ENCODE results near the gene ADGRL2. TPM values are rescaled to one million over a fixed set of nuclear protein-coding genes. Genes with fewer than 3 reads are reported as not detected.

The ADGRL2 gene
- total RNA-seq, 1 donor, result 104 TPM

- TF ChIP-seq CTCF (IDR thresholded peaks at IDR 0.05; ENCODE audit: insufficient read depth, low read length), result no peak
- no peak for DNase-seq (ENCODE audit: low read depth)
Observed at GRCh38 chr1:81912383-81912782, 111.6 kb downstream of the ADGRL2 start.

DNA sequence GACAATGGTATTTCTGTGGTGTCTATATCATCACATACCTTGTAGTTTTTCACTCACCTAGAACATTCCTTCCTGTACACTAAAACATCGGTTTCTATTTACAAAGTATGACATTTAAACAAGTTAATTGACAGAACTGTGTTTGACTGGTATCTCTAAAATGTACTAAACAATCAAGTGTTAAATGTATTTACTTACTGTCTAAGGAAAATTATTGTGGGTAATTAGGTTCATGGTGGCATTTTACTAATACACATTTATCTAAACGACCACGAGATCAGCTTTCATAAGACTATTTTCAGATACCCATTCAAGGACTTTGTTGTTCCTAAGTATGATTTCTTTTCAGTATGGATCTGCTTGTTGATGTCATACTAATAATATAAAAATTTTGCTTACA lies 115.2 kb downstream of the ADGRL2 start:
- no peak for TF ChIP-seq CTCF (IDR thresholded peaks at IDR 0.05; ENCODE audit: insufficient read depth, low read length)
- no peak for DNase-seq (ENCODE audit: low read depth)
- H3K4me3 ChIP-seq (ENCODE audit: low read depth, low read length), result no peak overlapping the region

More at GRCh38 chr1:81912383-81912782, 111.6 kb downstream of the ADGRL2 start:
- H3K4me3 ChIP-seq (ENCODE audit: low read depth, low read length), result no peak overlapping the region

- TF ChIP-seq CTCF (IDR thresholded peaks at IDR 0.05; ENCODE audit: insufficient read depth, low read length), result no peak
- peak; percentile 39 for DNase-seq (ENCODE audit: low read depth)
- no peak overlapping the region for H3K4me3 ChIP-seq (ENCODE audit: low read depth, low read length)
Observed at GRCh38 chr1:81920245-81920740, 119.6 kb downstream of the ADGRL2 start.

DNA sequence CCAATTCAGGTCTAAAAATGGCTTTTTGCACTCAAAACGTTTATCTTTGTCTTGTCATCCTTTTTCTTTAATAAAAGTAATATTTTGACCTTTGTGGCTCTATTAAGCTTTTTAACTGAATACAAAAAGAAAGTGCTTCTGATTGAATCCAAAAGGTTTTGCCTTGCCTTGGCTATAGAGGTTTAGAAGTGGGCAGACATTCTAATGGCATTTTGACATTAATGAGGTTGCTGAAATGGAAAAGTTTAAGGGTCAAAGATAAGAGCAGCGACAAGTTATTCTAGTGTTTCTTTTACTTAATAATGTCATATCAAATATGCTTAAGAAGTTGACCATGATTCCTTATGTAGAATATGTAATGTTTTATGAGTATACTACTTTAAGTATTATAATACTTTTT lies 120.2 kb downstream of the ADGRL2 start:
- DNase-seq (ENCODE audit: low read depth), result no peak
- TF ChIP-seq CTCF (IDR thresholded peaks at IDR 0.05; ENCODE audit: insufficient read depth, low read length), result no peak
- no peak overlapping the region for H3K4me3 ChIP-seq (ENCODE audit: low read depth, low read length)

DNA sequence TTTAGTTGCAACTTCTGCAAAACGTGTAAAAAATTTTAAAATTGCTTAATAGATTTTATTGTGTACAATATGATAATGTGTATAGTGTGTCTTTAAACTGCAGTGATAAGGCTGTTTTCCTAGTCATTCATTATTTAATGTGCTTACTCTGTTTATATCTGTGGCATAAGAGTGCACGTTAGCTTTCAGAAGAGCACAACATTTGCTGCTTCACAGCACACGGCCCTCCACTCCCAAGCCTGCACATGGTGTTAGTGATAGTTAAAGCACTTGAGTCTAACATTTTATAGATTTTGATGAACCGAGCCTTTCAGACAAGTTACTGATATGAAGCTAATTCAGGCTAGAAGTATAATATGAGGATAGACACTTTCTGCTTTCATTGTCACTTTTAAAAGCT lies 120.6 kb downstream of the ADGRL2 start:
- DNase-seq (ENCODE audit: low read depth), result no peak
- no peak overlapping the region for H3K4me3 ChIP-seq (ENCODE audit: low read depth, low read length)
- TF ChIP-seq CTCF (IDR thresholded peaks at IDR 0.05; ENCODE audit: insufficient read depth, low read length), result no peak

- TF ChIP-seq CTCF (IDR thresholded peaks at IDR 0.05; ENCODE audit: insufficient read depth, low read length), result no peak
- DNase-seq (ENCODE audit: low read depth), result peak; percentile 25
- H3K4me3 ChIP-seq (ENCODE audit: low read depth, low read length), result peak overlapping the region; percentile 4
Observed at GRCh38 chr1:81921851-81922462, 121.2 kb downstream of the ADGRL2 start.

GRCh38 chr1:81922955-81923354 lies 122.2 kb downstream of the ADGRL2 start:
- H3K4me3 ChIP-seq (ENCODE audit: low read depth, low read length), result no peak overlapping the region
- no peak for DNase-seq (ENCODE audit: low read depth)
- TF ChIP-seq CTCF (IDR thresholded peaks at IDR 0.05; ENCODE audit: insufficient read depth, low read length), result no peak

Measured in fibroblast of the aortic adventitia (primary cell).